HEK293 (cell line): ENCODE measurements around the gene KRTAP10-6.

Experiments used
- CTCF ChIA-PET: fragments of 350-600 bp; formaldehyde crosslinking; extraction: SDS; loops from one replicate; lab custom pipeline; 2021; ENCODE audit warnings: antibody characterized with exemption; lab: Yijun Ruan, JAX
- POLR2A ChIA-PET: fragments of 300-600 bp; formaldehyde crosslinking; extraction: SDS; loops from one replicate; lab custom pipeline; 2020; ENCODE audit warnings: antibody characterized with exemption, inconsistent platforms; lab: Yijun Ruan, JAX
- H3K27ac ChIP-seq: fragments of 200-500 bp; sonication (Bioruptor generic); 2 replicates; pipeline ENCODE4 v1.5.1; 2014; ENCODE audit warnings: low read depth, low read length, control low read depth, inconsistent platforms; ENCODE audit errors: extremely low read depth
- H3K36me3 ChIP-seq, 2 experiments: fragments of 200-500 bp in 1 of 2; sonication (Bioruptor generic) in 1 of 2; 1 replicate in 1 of 2; 2 replicates in 1 of 2; pipeline ENCODE4 v1.5.1; 2014 to 2017; ENCODE audit warnings: inconsistent platforms in 2 of 2, low read length in 2 of 2; ENCODE audit not compliant: control insufficient read depth in 2 of 2, insufficient read depth in 1 of 2
- H3K4me1 ChIP-seq: fragments of 200-500 bp; sonication (Bioruptor generic); 2 replicates; pipeline ENCODE4 v1.5.1; 2014; ENCODE audit warnings: mild to moderate bottlenecking, low read length, inconsistent platforms; ENCODE audit not compliant: control insufficient read depth, insufficient read depth
- H3K4me3 ChIP-seq: 2 replicates; pipeline ENCODE4 v1.5.1; 2011; ENCODE audit warnings: low read depth, mild to moderate bottlenecking, control low read depth, low read length, moderate library complexity
- H3K9me3 ChIP-seq: fragments of 200-500 bp; sonication (Bioruptor generic); 2 replicates; pipeline ENCODE4 v1.5.1; 2014; ENCODE audit warnings: low read depth, low read length, inconsistent platforms; ENCODE audit not compliant: control insufficient read depth, insufficient read depth
- GLI2 ChIP-seq: fragments of 450-650 bp; formaldehyde crosslinking; IDR thresholded peaks from 2 replicates; pipeline ENCODE4; 2017; ENCODE audit warnings: missing biosample characterization, missing genetic modification characterization, low read depth, borderline replicate concordance
- HOXC10 ChIP-seq: sonication (generic); formaldehyde crosslinking; IDR thresholded peaks from 2 replicates; pipeline ENCODE4 v1.8.1; 2023; ENCODE audit warnings: mild to moderate bottlenecking, missing genetic modification reagents
- HOXD13 ChIP-seq: sonication (generic); formaldehyde crosslinking; IDR thresholded peaks from 2 replicates; pipeline ENCODE4 v1.8.0; 2022; ENCODE audit warnings: missing genetic modification reagents, borderline replicate concordance
- PRDM1 ChIP-seq: fragments of 450-650 bp; formaldehyde crosslinking; IDR thresholded peaks from 2 replicates; pipeline ENCODE4; 2016; ENCODE audit warnings: missing biosample characterization, missing genetic modification characterization
- ZBTB8A ChIP-seq: fragments of 450-650 bp; formaldehyde crosslinking; IDR thresholded peaks from 2 replicates; pipeline ENCODE4 v1.5.1; 2016; ENCODE audit warnings: missing biosample characterization, missing genetic modification characterization
- ZFP3 ChIP-seq: fragments of 450-650 bp; formaldehyde crosslinking; IDR thresholded peaks from 2 replicates; pipeline ENCODE4 v1.5.1; 2016; ENCODE audit warnings: low read depth, missing biosample characterization, missing genetic modification characterization
- ZNF114 ChIP-seq: fragments of 450-650 bp; formaldehyde crosslinking; IDR thresholded peaks from 2 replicates; pipeline ENCODE4 v1.5.0; 2017; ENCODE audit warnings: missing biosample characterization, missing genetic modification characterization
- ZNF169 ChIP-seq: fragments of 450-650 bp; formaldehyde crosslinking; IDR thresholded peaks from 2 replicates; pipeline ENCODE4 v1.5.1; 2016; ENCODE audit warnings: missing biosample characterization, missing genetic modification characterization
- ZNF18 ChIP-seq: fragments of 450-650 bp; formaldehyde crosslinking; IDR thresholded peaks from 2 replicates; pipeline ENCODE4 v1.5.1; 2016; ENCODE audit warnings: missing biosample characterization, missing genetic modification characterization
- ZNF266 ChIP-seq: fragments of 450-650 bp; formaldehyde crosslinking; IDR thresholded peaks from 2 replicates; pipeline ENCODE4 v1.5.1; 2016; ENCODE audit warnings: missing biosample characterization, missing genetic modification characterization, low read depth
- ZNF416 ChIP-seq: fragments of 450-650 bp; formaldehyde crosslinking; IDR thresholded peaks from 2 replicates; pipeline ENCODE4 v1.5.1; 2016; ENCODE audit warnings: missing biosample characterization, missing genetic modification characterization
- ZNF521 ChIP-seq: fragments of 450-650 bp; formaldehyde crosslinking; IDR thresholded peaks from 2 replicates; pipeline ENCODE4 v1.5.1; 2017; ENCODE audit warnings: missing biosample characterization, mild to moderate bottlenecking, missing genetic modification characterization
- ZNF580 ChIP-seq: fragments of 450-650 bp; formaldehyde crosslinking; IDR thresholded peaks from 2 replicates; pipeline ENCODE4 v1.5.1; 2016; ENCODE audit warnings: missing biosample characterization, missing genetic modification characterization
- ZNF596 ChIP-seq: fragments of 450-650 bp; IDR thresholded peaks from 2 replicates; pipeline ENCODE4 v1.5.0; 2018; ENCODE audit warnings: missing biosample characterization, mild to moderate bottlenecking, missing genetic modification characterization, moderate library complexity
- ZNF654 ChIP-seq: fragments of 450-650 bp; formaldehyde crosslinking; IDR thresholded peaks from 2 replicates; pipeline ENCODE4 v1.5.1; 2016; ENCODE audit warnings: low read depth, missing biosample characterization, missing genetic modification characterization
- ZNF660 ChIP-seq: fragments of 450-650 bp; IDR thresholded peaks from 2 replicates; pipeline ENCODE4 v1.5.1; 2018; ENCODE audit warnings: missing biosample characterization, mild to moderate bottlenecking, missing genetic modification characterization
- ZSCAN5A ChIP-seq: fragments of 450-650 bp; formaldehyde crosslinking; IDR thresholded peaks from 2 replicates; pipeline ENCODE4 v1.5.1; 2016; ENCODE audit warnings: missing biosample characterization, missing genetic modification characterization
- TF ChIP-seq, protein P1 (sequence below): fragments of 450-650 bp; formaldehyde crosslinking; IDR thresholded peaks from 2 replicates; pipeline ENCODE4 v1.5.1; 2016; ENCODE audit warnings: missing biosample characterization, missing genetic modification characterization

The KRTAP10-6 gene

DNA sequence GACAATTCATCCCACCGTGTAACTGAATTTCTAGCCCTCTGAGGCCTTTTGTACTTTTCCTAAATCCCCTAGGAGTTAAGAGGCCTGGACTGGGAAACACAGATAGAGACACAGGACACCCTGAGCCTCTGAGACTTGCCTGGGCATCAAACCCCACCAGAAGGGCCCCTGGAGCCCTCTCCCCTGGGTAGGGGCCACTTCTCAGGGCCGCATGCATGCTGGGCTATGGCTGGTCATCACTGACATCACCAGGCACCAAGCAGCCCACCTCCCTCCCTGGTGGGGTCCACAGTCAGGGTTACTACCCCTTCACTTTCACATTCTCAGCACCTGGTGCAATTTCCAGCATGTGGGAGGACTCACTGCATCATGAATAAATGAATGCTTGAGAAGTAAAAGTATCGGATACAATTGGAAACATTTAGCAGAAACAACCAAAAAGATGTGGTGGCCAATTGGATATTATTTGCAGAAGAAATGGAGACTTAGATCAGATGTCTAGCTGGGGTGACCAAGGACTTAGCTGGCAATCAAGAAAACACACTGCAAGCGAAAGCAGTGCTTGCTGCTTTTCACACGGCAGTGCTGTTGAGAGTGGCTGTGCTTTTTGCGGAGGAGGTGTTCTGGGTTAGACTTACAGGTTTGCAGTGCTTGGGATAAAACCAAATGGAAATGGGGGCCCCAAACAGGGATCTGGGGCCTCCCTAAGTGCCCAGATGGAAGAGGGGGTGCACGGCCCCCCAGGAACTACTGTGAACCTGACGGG, 7.1 kb upstream of the KRTAP10-6 start:
- no peaks in the 10 kb centered on the region for H3K4me1 ChIP-seq
- ChIA-PET CTCF (interaction anchor here (0.5 to 0.9 kb wide), 4 partner anchors 44 to 1144 kb away, joined by 3 read pairs; no protein-coding TSS in a partner anchor), POLR2A (no interaction called here)
- no peaks in the 10 kb centered on the region for H3K36me3 ChIP-seq
- H3K4me3 ChIP-seq, result no peak overlapping the region
- no peaks in the 10 kb centered on the region for H3K9me3 ChIP-seq
- TF ChIP-seq ZNF654, result no peak
- TF ChIP-seq ZNF169 (tag by site-specific recombination), result no peak
- TF ChIP-seq ZNF580 (tag by site-specific recombination), result no peak
- TF ChIP-seq PRDM1, result no peak
- TF ChIP-seq, protein P1, sequence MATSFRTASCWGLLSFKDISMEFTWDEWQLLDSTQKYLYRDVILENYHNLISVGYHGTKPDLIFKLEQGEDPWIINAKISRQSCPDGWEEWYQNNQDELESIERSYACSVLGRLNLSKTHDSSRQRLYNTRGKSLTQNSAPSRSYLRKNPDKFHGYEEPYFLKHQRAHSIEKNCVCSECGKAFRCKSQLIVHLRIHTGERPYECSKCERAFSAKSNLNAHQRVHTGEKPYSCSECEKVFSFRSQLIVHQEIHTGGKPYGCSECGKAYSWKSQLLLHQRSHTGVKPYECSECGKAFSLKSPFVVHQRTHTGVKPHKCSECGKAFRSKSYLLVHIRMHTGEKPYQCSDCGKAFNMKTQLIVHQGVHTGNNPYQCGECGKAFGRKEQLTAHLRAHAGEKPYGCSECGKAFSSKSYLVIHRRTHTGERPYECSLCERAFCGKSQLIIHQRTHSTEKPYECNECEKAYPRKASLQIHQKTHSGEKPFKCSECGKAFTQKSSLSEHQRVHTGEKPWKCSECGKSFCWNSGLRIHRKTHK (tag by site-specific recombination), result no peak
- no peak for TF ChIP-seq ZNF596
- TF ChIP-seq ZNF114 (tag by site-specific recombination), result no peak
- no peak for TF ChIP-seq ZNF660
- TF ChIP-seq HOXC10 (CRISPR knock-in tag), result no peak
- TF ChIP-seq ZNF266 (tag by site-specific recombination), result no peak
- TF ChIP-seq GLI2 (tag by site-specific recombination), result no peak
- no peak for TF ChIP-seq ZFP3 (tag by site-specific recombination)
- TF ChIP-seq HOXD13, result no peak
- no peak for TF ChIP-seq ZSCAN5A (tag by site-specific recombination)
- no peak for TF ChIP-seq ZNF416 (tag by site-specific recombination)
- no peak overlapping the region for H3K27ac ChIP-seq

DNA sequence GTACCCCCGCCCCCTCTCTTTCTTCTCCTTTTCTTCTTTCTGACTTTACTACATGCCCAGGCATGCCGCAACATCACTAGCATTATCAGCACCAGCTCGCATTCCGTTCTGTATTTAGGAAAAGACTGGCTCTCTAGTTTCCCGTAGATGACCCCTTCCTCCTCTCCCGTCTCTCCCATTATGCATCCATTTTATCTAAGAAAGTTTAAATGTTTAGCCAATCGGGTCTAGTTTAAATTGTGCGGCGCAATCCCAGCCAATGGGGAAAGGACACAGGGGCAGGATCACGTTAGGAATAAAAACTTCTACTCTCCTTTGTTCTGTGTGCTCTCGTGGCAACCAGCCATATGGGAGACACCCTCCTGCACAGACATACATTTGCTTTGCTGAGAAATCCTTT, 5.8 kb upstream of the KRTAP10-6 start:
- no peak overlapping the region for H3K27ac ChIP-seq
- H3K4me3 ChIP-seq, result no peak overlapping the region
- TF ChIP-seq ZNF521 (no peak), ZBTB8A (tag by site-specific recombination) (no peak), ZNF18 (tag by site-specific recombination) (no peak)
- ChIA-PET POLR2A (no interaction called here), CTCF (no interaction called here)
- no peaks in the 10 kb centered on the region for H3K4me1 ChIP-seq
- H3K9me3 ChIP-seq, result no peaks in the 10 kb centered on the region
- H3K36me3 ChIP-seq, result no peaks in the 10 kb centered on the region
